GM20000 (cell line): ENCODE data around the gene OR2A14.
A peak's percentile ranks its signal among the peaks of the same experiment; 100 is the strongest.
"Not testable (repeated sequence)": the region's sequence is repeated elsewhere in the genome, so short reads cannot be mapped to it uniquely, and the experiment has no call there.

ENCODE experiments used
- DNase-seq: peaks from one replicate; pipeline ENCODE4 v3.0.0; 2012; ENCODE audit warnings: low spot score
- TF ChIP-seq, protein P1 (sequence below): IDR thresholded peaks from 2 replicates; pipeline ENCODE4 v1.5.1; 2012; ENCODE audit warnings: mild to moderate bottlenecking, control low read depth; ENCODE audit errors: extremely low read depth, missing control alignments

Gene OR2A14

DNA sequence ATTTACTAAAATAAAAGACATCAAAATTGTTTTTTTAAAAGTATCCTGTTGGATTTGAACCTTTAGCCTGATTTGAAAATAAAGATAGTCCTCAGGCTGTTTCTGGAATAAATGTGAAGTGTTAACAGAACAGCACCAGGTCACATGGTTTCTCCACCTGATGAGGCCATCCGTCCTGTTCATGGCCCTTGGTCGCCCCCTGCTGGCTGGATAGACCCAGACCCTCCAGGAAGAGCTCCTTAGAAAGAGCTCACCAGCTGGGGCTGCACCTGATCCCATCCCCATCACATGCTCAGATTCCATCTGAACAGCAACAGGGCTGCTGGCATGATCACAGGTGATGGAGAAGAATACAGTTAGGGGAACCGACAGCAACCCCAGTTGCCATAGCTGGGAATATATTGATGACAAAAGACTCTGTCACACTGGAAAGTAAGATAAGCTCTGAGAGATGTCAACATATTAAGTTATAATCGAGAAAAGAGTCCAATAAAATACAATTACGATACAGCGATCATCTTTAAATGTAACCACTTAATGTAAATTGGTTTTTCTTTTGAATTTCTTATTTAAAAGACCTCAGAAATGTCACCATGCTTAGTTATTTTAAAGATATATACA, 4.8 kb downstream of the OR2A14 start:
- DNase-seq: peak; percentile 82

DNA sequence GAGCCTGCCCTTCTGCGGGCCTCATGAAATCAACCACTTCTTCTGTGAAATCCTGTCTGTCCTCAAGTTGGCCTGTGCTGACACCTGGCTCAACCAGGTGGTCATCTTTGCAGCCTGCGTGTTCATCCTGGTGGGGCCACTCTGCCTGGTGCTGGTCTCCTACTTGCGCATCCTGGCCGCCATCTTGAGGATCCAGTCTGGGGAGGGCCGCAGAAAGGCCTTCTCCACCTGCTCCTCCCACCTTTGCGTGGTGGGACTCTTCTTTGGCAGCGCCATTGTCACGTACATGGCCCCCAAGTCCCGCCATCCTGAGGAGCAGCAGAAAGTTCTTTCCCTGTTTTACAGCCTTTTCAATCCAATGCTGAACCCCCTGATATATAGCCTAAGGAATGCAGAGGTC, 6.6 kb downstream of the OR2A14 start:
- DNase-seq: not testable (repeated sequence)

More for the DNA sequence above, 4.8 kb downstream of the OR2A14 start:
- TF ChIP-seq, protein P1, sequence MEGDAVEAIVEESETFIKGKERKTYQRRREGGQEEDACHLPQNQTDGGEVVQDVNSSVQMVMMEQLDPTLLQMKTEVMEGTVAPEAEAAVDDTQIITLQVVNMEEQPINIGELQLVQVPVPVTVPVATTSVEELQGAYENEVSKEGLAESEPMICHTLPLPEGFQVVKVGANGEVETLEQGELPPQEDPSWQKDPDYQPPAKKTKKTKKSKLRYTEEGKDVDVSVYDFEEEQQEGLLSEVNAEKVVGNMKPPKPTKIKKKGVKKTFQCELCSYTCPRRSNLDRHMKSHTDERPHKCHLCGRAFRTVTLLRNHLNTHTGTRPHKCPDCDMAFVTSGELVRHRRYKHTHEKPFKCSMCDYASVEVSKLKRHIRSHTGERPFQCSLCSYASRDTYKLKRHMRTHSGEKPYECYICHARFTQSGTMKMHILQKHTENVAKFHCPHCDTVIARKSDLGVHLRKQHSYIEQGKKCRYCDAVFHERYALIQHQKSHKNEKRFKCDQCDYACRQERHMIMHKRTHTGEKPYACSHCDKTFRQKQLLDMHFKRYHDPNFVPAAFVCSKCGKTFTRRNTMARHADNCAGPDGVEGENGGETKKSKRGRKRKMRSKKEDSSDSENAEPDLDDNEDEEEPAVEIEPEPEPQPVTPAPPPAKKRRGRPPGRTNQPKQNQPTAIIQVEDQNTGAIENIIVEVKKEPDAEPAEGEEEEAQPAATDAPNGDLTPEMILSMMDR: peak; percentile 87

DNA sequence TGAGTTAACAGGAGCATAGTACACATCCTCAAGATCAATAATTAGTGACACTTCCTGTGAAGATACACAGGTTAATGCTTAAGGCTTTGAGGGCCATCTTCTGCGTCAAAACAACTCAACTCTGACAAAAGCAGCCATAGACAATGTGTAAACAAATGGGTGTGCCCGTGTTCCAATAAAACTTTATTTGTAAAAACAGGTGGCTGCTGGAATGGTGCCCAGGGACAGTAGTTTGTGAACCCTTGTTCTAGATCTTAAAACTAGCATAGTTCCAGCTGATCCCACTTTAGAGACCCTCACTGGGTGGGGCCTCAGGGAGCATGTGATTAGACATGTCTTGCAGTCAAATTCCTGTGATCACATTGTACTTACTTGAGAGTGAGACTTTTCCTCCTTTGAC, 7.8 kb downstream of the OR2A14 start:
- DNase-seq: no peak
- TF ChIP-seq, protein P1: no peak

DNA sequence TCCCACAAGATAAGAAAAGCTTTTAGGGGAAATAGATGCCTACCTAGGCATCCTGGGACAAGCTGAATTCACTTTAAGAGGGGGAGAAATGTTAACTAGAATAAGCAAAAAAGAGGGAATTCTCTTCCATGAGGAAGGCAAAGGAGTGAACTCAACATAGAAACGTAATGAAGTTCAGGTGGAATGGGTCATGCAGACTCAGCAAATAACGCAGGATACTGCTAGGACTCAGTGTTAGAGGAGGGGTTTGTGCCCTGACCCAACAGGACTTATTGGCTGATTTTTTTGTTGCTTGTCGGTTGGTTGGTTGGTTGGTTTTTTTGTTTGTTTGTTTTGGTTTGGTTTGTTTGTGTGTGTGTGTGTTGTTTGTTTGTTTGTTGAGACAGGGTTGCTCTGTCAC, 9.3 kb downstream of the OR2A14 start:
- TF ChIP-seq, protein P1: no peak
- no peak for DNase-seq

DNA sequence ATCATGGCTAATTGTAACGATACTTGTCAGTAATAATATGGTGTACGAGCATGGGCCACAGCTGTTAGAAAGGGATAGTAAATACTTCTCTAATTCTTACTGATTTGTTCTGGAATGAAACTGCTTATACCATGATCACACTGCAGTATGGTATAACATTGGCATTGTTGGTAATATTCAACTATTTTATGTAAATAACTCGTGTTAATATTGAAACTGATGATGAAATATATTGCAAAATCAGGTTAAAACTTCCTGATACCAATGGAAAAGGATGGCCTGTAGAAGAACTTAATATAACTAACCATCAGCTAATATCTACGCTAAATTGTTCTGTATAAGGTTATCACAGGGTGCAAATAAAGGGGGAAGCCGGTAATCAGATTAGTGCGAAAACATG, 10.3 kb downstream of the OR2A14 start:
- TF ChIP-seq, protein P1: no peak
- no peak for DNase-seq

DNA sequence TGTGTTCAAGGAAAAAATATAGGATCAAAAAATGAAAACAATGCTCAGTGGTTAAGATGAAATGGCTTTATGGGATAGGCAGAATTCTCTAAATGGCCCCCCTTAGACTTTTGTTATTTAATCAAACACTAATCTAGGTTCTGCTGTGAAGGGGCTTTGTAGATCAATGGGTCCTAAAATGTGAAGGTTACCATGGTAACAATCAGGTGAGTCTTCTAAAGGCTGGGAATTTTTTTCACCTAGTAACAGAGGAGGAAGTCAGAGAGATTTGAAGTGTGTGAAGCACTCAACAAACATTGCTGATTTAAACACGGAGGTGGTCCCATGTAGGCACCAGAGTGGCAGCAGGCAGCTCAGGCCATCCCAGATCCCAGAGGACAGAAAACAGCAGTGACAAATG, 11.1 kb downstream of the OR2A14 start:
- TF ChIP-seq, protein P1: no peak
- no peak for DNase-seq

DNA sequence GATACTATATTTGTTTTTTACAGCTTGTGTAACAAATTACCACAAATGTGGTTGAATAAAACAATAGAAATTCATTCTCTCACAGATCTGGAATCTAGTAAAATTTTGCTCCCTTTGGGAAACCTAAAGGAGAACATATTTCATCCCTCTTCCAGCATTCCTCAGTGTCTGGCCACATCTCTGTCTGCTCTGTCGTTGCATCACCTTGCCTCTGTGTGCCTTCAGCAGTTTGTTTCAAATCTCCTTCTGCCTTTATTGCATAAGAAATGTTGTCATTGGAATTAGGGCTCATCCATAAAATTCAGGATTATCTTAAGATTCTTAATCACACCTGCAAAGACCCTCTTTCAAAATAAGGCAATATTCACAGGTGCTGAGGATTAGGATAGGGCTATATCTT, 14.5 kb downstream of the OR2A14 start:
- no peak for DNase-seq
- TF ChIP-seq, protein P1: no peak

DNA sequence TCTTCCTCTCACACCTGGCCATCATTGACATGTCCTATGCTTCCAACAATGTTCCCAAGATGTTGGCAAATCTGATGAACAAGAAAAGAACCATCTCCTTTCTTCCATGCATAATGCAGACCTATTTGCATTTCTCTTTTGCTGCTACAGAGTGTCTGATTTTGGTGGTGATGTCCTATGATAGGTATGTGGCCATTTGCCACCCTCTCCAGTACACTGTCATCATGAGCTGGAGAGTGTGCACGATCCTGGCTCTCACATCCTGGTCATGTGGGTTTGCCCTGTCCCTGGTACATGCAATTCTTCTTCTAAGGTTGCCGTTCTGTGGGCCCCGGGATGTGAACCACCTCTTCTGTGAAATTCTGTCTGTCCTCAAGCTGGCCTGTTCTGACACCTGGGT, 19.2 kb downstream of the OR2A14 start:
- TF ChIP-seq, protein P1: no peak
- DNase-seq: no peak
